Measurements from ENCODE around the gene BPIFA3.

BPIFA3 gene

GRCh38 chr20:33261465-33261864, 44.3 kb downstream of the BPIFA3 start:
- no peaks in the 10 kb centered on the region for H3K36me3 ChIP-seq (ENCODE audit: control insufficient read depth, insufficient read depth, low read length, severe bottlenecking)
- no peaks in the 10 kb centered on the region for H3K27me3 ChIP-seq (replicated peaks; ENCODE audit: control insufficient read depth, insufficient read depth, low read length)
- peak overlapping the region; percentile 34 for H3K9ac ChIP-seq (ENCODE audit: low read length)
- peak overlapping the region; percentile 38 for H3K4me3 ChIP-seq (ENCODE audit: low read length)
- no peaks in the 10 kb centered on the region for H3K9me3 ChIP-seq (ENCODE audit: control insufficient read depth, low read length)
- DNase-seq (ENCODE audit: low read depth), result no peak
- H3K4me1 ChIP-seq (ENCODE audit: control insufficient read depth, insufficient read depth, low read length), result peaks cover 27% of the 10 kb centered on the region

- no peaks in the 10 kb centered on the region for H3K9me3 ChIP-seq (ENCODE audit: control insufficient read depth, low read length)
- peaks cover 3% of the 10 kb centered on the region for H3K27me3 ChIP-seq (replicated peaks; ENCODE audit: control insufficient read depth, insufficient read depth, low read length)
- H3K9ac ChIP-seq (ENCODE audit: low read length), result peak overlapping the region; percentile 34
- no peaks in the 10 kb centered on the region for H3K36me3 ChIP-seq (ENCODE audit: control insufficient read depth, insufficient read depth, low read length, severe bottlenecking)
- DNase-seq (ENCODE audit: low read depth), result peak; percentile 69
- peak overlapping the region; percentile 38 for H3K4me3 ChIP-seq (ENCODE audit: low read length)
- H3K4me1 ChIP-seq (ENCODE audit: control insufficient read depth, insufficient read depth, low read length), result peaks cover 27% of the 10 kb centered on the region
These were observed 45.5 kb downstream of the BPIFA3 start for GRCh38 chr20:33262658-33263065.

GRCh38 chr20:33263784-33264183, 46.6 kb downstream of the BPIFA3 start:
- Histone ChIP-seq H3K27me3 (replicated peaks; ENCODE audit: control insufficient read depth, insufficient read depth, low read length) (peaks cover 8% of the 10 kb centered on the region), H3K4me3 (ENCODE audit: low read length) (no peak overlapping the region), H3K36me3 (ENCODE audit: control insufficient read depth, insufficient read depth, low read length, severe bottlenecking) (no peaks in the 10 kb centered on the region), H3K4me1 (ENCODE audit: control insufficient read depth, insufficient read depth, low read length) (peaks cover 27% of the 10 kb centered on the region), H3K9ac (ENCODE audit: low read length) (no peak overlapping the region), H3K9me3 (ENCODE audit: control insufficient read depth, low read length) (no peaks in the 10 kb centered on the region)
- no peak for DNase-seq (ENCODE audit: low read depth)

GRCh38 chr20:33267701-33268100, 50.5 kb downstream of the BPIFA3 start:
- H3K9ac ChIP-seq (ENCODE audit: low read length), result no peak overlapping the region
- H3K4me1 ChIP-seq (ENCODE audit: control insufficient read depth, insufficient read depth, low read length), result peaks cover 17% of the 10 kb centered on the region
- H3K27me3 ChIP-seq (replicated peaks; ENCODE audit: control insufficient read depth, insufficient read depth, low read length), result peaks cover 22% of the 10 kb centered on the region
- H3K4me3 ChIP-seq (ENCODE audit: low read length), result no peak overlapping the region
- DNase-seq (ENCODE audit: low read depth), result no peak
- H3K9me3 ChIP-seq (ENCODE audit: control insufficient read depth, low read length), result no peaks in the 10 kb centered on the region
- H3K36me3 ChIP-seq (ENCODE audit: control insufficient read depth, insufficient read depth, low read length, severe bottlenecking), result no peaks in the 10 kb centered on the region

- Histone ChIP-seq H3K9ac (ENCODE audit: low read length) (no peak overlapping the region), H3K27me3 (replicated peaks; ENCODE audit: control insufficient read depth, insufficient read depth, low read length) (peaks cover 22% of the 10 kb centered on the region), H3K4me1 (ENCODE audit: control insufficient read depth, insufficient read depth, low read length) (peaks cover under 1% of the 10 kb centered on the region), H3K36me3 (ENCODE audit: control insufficient read depth, insufficient read depth, low read length, severe bottlenecking) (no peaks in the 10 kb centered on the region), H3K4me3 (ENCODE audit: low read length) (no peak overlapping the region), H3K9me3 (ENCODE audit: control insufficient read depth, low read length) (no peaks in the 10 kb centered on the region)
- DNase-seq (ENCODE audit: low read depth), result no peak
These were observed 55.2 kb downstream of the BPIFA3 start for GRCh38 chr20:33272155-33272873.

GRCh38 chr20:33273117-33273851, 56.1 kb downstream of the BPIFA3 start:
- Histone ChIP-seq H3K4me3 (ENCODE audit: low read length) (no peak overlapping the region), H3K4me1 (ENCODE audit: control insufficient read depth, insufficient read depth, low read length) (peaks cover 10% of the 10 kb centered on the region), H3K36me3 (ENCODE audit: control insufficient read depth, insufficient read depth, low read length, severe bottlenecking) (no peaks in the 10 kb centered on the region), H3K9me3 (ENCODE audit: control insufficient read depth, low read length) (no peaks in the 10 kb centered on the region), H3K9ac (ENCODE audit: low read length) (no peak overlapping the region), H3K27me3 (replicated peaks; ENCODE audit: control insufficient read depth, insufficient read depth, low read length) (peaks cover 14% of the 10 kb centered on the region)
- DNase-seq (ENCODE audit: low read depth), result no peak

- no peaks in the 10 kb centered on the region for H3K9me3 ChIP-seq (ENCODE audit: control insufficient read depth, low read length)
- peaks cover 19% of the 10 kb centered on the region for H3K27me3 ChIP-seq (replicated peaks; ENCODE audit: control insufficient read depth, insufficient read depth, low read length)
- no peak overlapping the region for H3K4me3 ChIP-seq (ENCODE audit: low read length)
- H3K36me3 ChIP-seq (ENCODE audit: control insufficient read depth, insufficient read depth, low read length, severe bottlenecking), result no peaks in the 10 kb centered on the region
- H3K4me1 ChIP-seq (ENCODE audit: control insufficient read depth, insufficient read depth, low read length), result peaks cover 25% of the 10 kb centered on the region
- no peak for DNase-seq (ENCODE audit: low read depth)
- no peak overlapping the region for H3K9ac ChIP-seq (ENCODE audit: low read length)
These were observed 58.1 kb downstream of the BPIFA3 start for GRCh38 chr20:33275215-33275614.

GRCh38 chr20:33275871-33276270, 58.7 kb downstream of the BPIFA3 start:
- Histone ChIP-seq H3K9ac (ENCODE audit: low read length) (no peak overlapping the region), H3K9me3 (ENCODE audit: control insufficient read depth, low read length) (no peaks in the 10 kb centered on the region), H3K27me3 (replicated peaks; ENCODE audit: control insufficient read depth, insufficient read depth, low read length) (peaks cover 14% of the 10 kb centered on the region), H3K4me3 (ENCODE audit: low read length) (no peak overlapping the region), H3K36me3 (ENCODE audit: control insufficient read depth, insufficient read depth, low read length, severe bottlenecking) (no peaks in the 10 kb centered on the region), H3K4me1 (ENCODE audit: control insufficient read depth, insufficient read depth, low read length) (peaks cover 25% of the 10 kb centered on the region)
- no peak for DNase-seq (ENCODE audit: low read depth)

- Histone ChIP-seq H3K9me3 (ENCODE audit: control insufficient read depth, low read length) (no peaks in the 10 kb centered on the region), H3K36me3 (ENCODE audit: control insufficient read depth, insufficient read depth, low read length, severe bottlenecking) (no peaks in the 10 kb centered on the region), H3K27me3 (replicated peaks; ENCODE audit: control insufficient read depth, insufficient read depth, low read length) (peaks cover 13% of the 10 kb centered on the region), H3K4me3 (ENCODE audit: low read length) (no peak overlapping the region), H3K4me1 (ENCODE audit: control insufficient read depth, insufficient read depth, low read length) (peaks cover 25% of the 10 kb centered on the region), H3K9ac (ENCODE audit: low read length) (no peak overlapping the region)
- no peak for DNase-seq (ENCODE audit: low read depth)
These were observed 59.4 kb downstream of the BPIFA3 start for GRCh38 chr20:33276303-33277113.
